ENCODE measurements around the gene CD200. TPM values are rescaled to one million over a fixed set of nuclear protein-coding genes. Genes with fewer than 3 reads are reported as not detected.
"Not testable (repeated sequence)": the region's sequence is repeated elsewhere in the genome, so short reads cannot be mapped to it uniquely, and the experiment has no call there.

Gene CD200
- total RNA-seq, 1 donor from 2014 or later: 1.1 TPM

- no peak for TF ChIP-seq CTCF (IDR thresholded peaks at IDR 0.05; ENCODE audit: borderline replicate concordance)
These were observed 68.7 kb downstream of the CD200 start for GRCh38 chr3:112401617-112402016.

DNA sequence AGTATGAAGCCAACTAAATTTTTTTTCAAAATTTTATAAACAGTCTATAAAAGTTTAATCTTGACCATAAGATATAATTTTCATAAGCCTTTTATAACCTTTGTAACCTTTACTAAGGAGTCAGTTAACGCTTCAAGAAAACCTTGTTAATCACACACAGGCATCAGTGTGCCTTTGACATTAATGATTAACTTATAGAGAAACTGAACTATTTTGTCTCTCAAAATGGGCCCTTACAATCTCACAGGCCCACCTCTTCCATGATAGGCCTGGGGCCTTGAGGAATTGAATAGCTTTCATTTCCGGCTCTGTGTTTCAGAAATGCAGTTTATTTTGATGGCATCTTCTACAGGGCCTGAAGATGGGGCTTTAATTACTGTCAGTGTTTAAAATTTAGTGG is 70.1 kb downstream of the CD200 start:
- Histone ChIP-seq H3K27ac (replicated peaks) (no peak overlapping the region), H3K36me3 (no peaks in the 10 kb centered on the region), H3K4me1 (no peaks in the 10 kb centered on the region), H3K27me3 (ENCODE audit: low read depth) (no peaks in the 10 kb centered on the region), H3K4me3 (no peak overlapping the region), H3K9me3 (replicated peaks) (no peaks in the 10 kb centered on the region)
- intact Hi-C loops (cut with micrococcal nuclease): no loop called here
- DNase-seq: no peak
- TF ChIP-seq CTCF (IDR thresholded peaks at IDR 0.05; ENCODE audit: borderline replicate concordance): no peak

More at GRCh38 chr3:112401617-112402016, 68.7 kb downstream of the CD200 start:
- Histone ChIP-seq H3K27me3 (ENCODE audit: low read depth) (no peaks in the 10 kb centered on the region), H3K4me3 (no peak overlapping the region), H3K9me3 (replicated peaks) (no peaks in the 10 kb centered on the region), H3K27ac (replicated peaks) (no peak overlapping the region), H3K4me1 (no peaks in the 10 kb centered on the region), H3K36me3 (no peaks in the 10 kb centered on the region)
- intact Hi-C loops (cut with micrococcal nuclease): no loop called here
- no peak for DNase-seq

- H3K4me3 ChIP-seq; intact Hi-C loops (cut with micrococcal nuclease); H3K4me1 ChIP-seq; H3K27ac ChIP-seq (replicated peaks); H3K27me3 ChIP-seq (ENCODE audit: low read depth); DNase-seq; H3K9me3 ChIP-seq (replicated peaks); H3K36me3 ChIP-seq: not testable (repeated sequence)
These were observed 72.1 kb downstream of the CD200 start for GRCh38 chr3:112404924-112405549.

GRCh38 chr3:112405845-112406244 is 72.9 kb downstream of the CD200 start:
- no peak for DNase-seq
- intact Hi-C loops (cut with micrococcal nuclease): no loop called here
- Histone ChIP-seq H3K9me3 (replicated peaks) (no peaks in the 10 kb centered on the region), H3K4me1 (no peaks in the 10 kb centered on the region), H3K4me3 (no peak overlapping the region), H3K36me3 (no peaks in the 10 kb centered on the region), H3K27me3 (ENCODE audit: low read depth) (no peaks in the 10 kb centered on the region), H3K27ac (replicated peaks) (no peak overlapping the region)
- no peak for TF ChIP-seq CTCF (IDR thresholded peaks at IDR 0.05; ENCODE audit: borderline replicate concordance)

DNA sequence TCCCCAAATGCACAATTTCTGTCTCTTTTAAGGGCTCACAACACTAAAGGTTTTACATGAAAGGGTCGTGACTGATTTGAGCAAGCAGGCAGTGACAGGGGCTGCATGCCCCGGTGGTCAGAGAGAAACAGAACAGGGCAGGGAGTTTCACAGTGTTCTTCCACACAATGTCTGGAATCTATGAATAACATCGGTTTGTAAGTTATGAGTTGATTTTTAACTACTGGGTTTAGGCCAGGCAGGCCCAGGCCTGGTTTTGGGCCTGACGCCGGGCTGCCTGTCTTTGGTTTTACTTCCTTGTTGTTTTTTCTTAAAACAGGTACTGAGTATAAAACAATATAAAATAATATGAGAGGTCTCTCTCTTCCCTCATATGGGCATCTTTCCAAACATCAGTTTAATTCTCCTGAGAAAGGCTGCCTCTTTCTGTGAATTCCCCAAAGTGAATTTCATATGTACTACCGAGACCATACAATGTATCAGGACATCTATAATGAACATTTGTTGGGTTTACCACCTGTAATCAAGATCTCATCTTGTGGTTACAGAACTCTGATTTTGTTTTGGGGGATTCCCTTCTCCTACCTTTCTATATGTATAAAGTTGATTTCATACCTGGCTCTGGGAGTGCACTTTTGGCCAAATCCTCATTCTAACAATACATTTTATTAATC is 74.4 kb downstream of the CD200 start:
- no peak for DNase-seq
- TF ChIP-seq CTCF (IDR thresholded peaks at IDR 0.05; ENCODE audit: borderline replicate concordance): no peak
- Histone ChIP-seq H3K4me3 (no peak overlapping the region), H3K27ac (replicated peaks) (no peak overlapping the region), H3K4me1 (no peaks in the 10 kb centered on the region), H3K9me3 (replicated peaks) (no peaks in the 10 kb centered on the region), H3K36me3 (no peaks in the 10 kb centered on the region), H3K27me3 (ENCODE audit: low read depth) (no peaks in the 10 kb centered on the region)
- intact Hi-C loops (cut with micrococcal nuclease): no loop called here
